Lower leg skin (tissue), 3 donors: ENCODE measurements around the gene WFDC8.

Experiments used
- CTCF ChIP-seq, 3 donors: fragments of 450-650 bp; IDR thresholded peaks; one replicate each; pipeline ENCODE4 v1.5.1; 2016; ENCODE audit warnings: antibody characterized with exemption in 3 of 3, mild to moderate bottlenecking in 3 of 3, moderate library complexity in 2 of 3
- POLR2A ChIP-seq, 2 donors: fragments of 450-650 bp; IDR thresholded peaks; one replicate each; pipeline ENCODE4 v1.6.1; 2016 to 2017; ENCODE audit warnings: antibody characterized with exemption in 2 of 2, mild to moderate bottlenecking in 1 of 2, moderate library complexity in 1 of 2

DNA sequence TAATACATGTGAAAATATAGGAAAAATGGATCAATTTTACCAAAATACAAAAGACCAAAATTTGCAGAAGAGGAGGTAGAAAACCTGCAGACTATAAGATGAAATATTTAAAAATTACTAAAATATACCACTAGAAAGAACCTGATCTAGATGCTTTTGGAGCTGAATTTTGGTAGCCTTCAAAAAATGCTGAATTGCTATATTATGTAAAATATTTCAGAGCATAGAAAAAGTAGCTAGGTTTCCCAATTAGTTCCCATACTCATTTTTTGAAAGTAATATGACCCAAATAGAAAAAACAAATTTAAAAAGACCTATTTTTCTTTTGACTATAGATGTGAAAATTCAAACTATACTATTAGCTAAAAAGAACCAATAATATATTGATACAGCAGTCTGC is 28.3 kb downstream of the WFDC8 start:
- TF ChIP-seq CTCF (IDR thresholded peaks at IDR 0.05) (no peak), POLR2A (IDR thresholded peaks at IDR 0.05) (no peak)
